ENCODE results near the gene ANKS1B.

GRCh38 chr12:98895086-98895651 lies 1089.6 kb downstream of the ANKS1B start:
- TF ChIP-seq CTCF (conservative IDR thresholded peaks at IDR 0.05; ENCODE audit: low read depth, low read length) (no peak), RFX5 (IDR thresholded peaks at IDR 0.05; ENCODE audit: low read depth, low read length) (no peak), POLR2A (IDR thresholded peaks at IDR 0.05; ENCODE audit: low read depth, low read length) (no peak), FOS (IDR thresholded peaks at IDR 0.05; ENCODE audit: low read depth, low read length) (no peak), BHLHE40 (IDR thresholded peaks at IDR 0.05; ENCODE audit: low read depth, low read length) (no peak), USF2 (IDR thresholded peaks at IDR 0.05; ENCODE audit: low read depth, low read length) (no peak), MXI1 (IDR thresholded peaks at IDR 0.05; ENCODE audit: borderline replicate concordance, low read depth, low read length) (no peak), CEBPB (IDR thresholded peaks at IDR 0.05; ENCODE audit: low read depth, low read length) (no peak), MAZ (IDR thresholded peaks at IDR 0.05; ENCODE audit: borderline replicate concordance, low read depth, low read length) (no peak), SMC3 (IDR thresholded peaks at IDR 0.05; ENCODE audit: low read depth, low read length) (no peak), CHD1 (IDR thresholded peaks at IDR 0.05; ENCODE audit: low read depth, low read length) (no peak)

All from IMR-90 (cell line).